HG02852 (cell line): ENCODE results near the gene SERINC3.
"Not testable (repeated sequence)": the region's sequence is repeated elsewhere in the genome, so short reads cannot be mapped to it uniquely, and the experiment has no call there.

Experiments
- ATAC-seq: cut with Tn5 transposase; IDR thresholded peaks from one replicate; pipeline ENCODE4 v1.9.1; 2021; ENCODE audit warnings: mild to moderate bottlenecking, moderate library complexity; ENCODE audit not compliant: unreplicated experiment

The SERINC3 gene

GRCh38 chr20:44521484-44522481 is at the start of gene SERINC3:
Gene SERINC3, minus strand, starts transcription at chr20:44522070. Its CDS starts 119 bp downstream, at chr20:44521951.
- peak; percentile 98 for ATAC-seq

GRCh38 chr20:44571362-44571988 is 49.6 kb upstream of the SERINC3 start:
- ATAC-seq, result no peak

GRCh38 chr20:44570367-44570766 is 48.5 kb upstream of the SERINC3 start:
- no peak for ATAC-seq

- no peak for ATAC-seq
Measured at GRCh38 chr20:44566811-44567210, 44.9 kb upstream of the SERINC3 start.

- no peak for ATAC-seq
Measured at GRCh38 chr20:44566018-44566417, 44.1 kb upstream of the SERINC3 start.

GRCh38 chr20:44561876-44562275 is 40.0 kb upstream of the SERINC3 start:
- ATAC-seq, result no peak

GRCh38 chr20:44560818-44561217 is 38.9 kb upstream of the SERINC3 start:
- ATAC-seq, result not testable (repeated sequence)

- no peak for ATAC-seq
Measured at GRCh38 chr20:44560229-44560628, 38.4 kb upstream of the SERINC3 start.

- no peak for ATAC-seq
Measured at GRCh38 chr20:44559302-44559701, 37.4 kb upstream of the SERINC3 start.

GRCh38 chr20:44552950-44553908 is 31.4 kb upstream of the SERINC3 start:
- no peak for ATAC-seq

- no peak for ATAC-seq
Measured at GRCh38 chr20:44552568-44552949, 30.7 kb upstream of the SERINC3 start.

- ATAC-seq, result no peak
Measured at GRCh38 chr20:44552050-44552449, 30.2 kb upstream of the SERINC3 start.

GRCh38 chr20:44549123-44549522 is 27.3 kb upstream of the SERINC3 start:
- no peak for ATAC-seq

GRCh38 chr20:44547419-44547818 is 25.5 kb upstream of the SERINC3 start:
- ATAC-seq, result no peak

- ATAC-seq, result no peak
Measured at GRCh38 chr20:44544263-44544662, 22.4 kb upstream of the SERINC3 start.

- no peak for ATAC-seq
Measured at GRCh38 chr20:44543358-44543757, 21.5 kb upstream of the SERINC3 start.

GRCh38 chr20:44542890-44543289 is 21.0 kb upstream of the SERINC3 start:
- ATAC-seq, result no peak

GRCh38 chr20:44541992-44542391 is 20.1 kb upstream of the SERINC3 start:
- no peak for ATAC-seq

- ATAC-seq, result no peak
Measured at GRCh38 chr20:44540834-44541233, 19.0 kb upstream of the SERINC3 start.

- no peak for ATAC-seq
Measured at GRCh38 chr20:44537993-44538392, 16.1 kb upstream of the SERINC3 start.

GRCh38 chr20:44536175-44536574 is 14.3 kb upstream of the SERINC3 start:
- ATAC-seq, result no peak
